GM23338 (cell line): ENCODE data around the gene PLAAT1. TPM values are rescaled to one million over a fixed set of nuclear protein-coding genes. Genes with fewer than 3 reads are reported as not detected.

Source experiments
- ATAC-seq: fragments of 200-7000 bp; cut with Tn5 transposase; 3 replicates; pipeline ENCODE4 v1.9.1; 2020
- DNase-seq: peaks from one replicate; pipeline ENCODE4 v3.0.0-alpha.2; 2015; ENCODE audit warnings: low spot score
- H2AFZ ChIP-seq: fragments of 200-600 bp; sonication (generic); 2 replicates; pipeline ENCODE4 v1.8.0; 2016; ENCODE audit warnings: antibody characterized with exemption, mild to moderate bottlenecking, moderate library complexity
- H3F3A ChIP-seq: fragments of 200-600 bp; sonication (generic); replicated peaks from 2 replicates; pipeline ENCODE4 v1.8.0; 2017; ENCODE audit warnings: antibody characterized with exemption, mixed run types, low read depth
- H3K27ac ChIP-seq: fragments of 200-600 bp; sonication (generic); 2 replicates; pipeline ENCODE4 v1.6.1; 2016; ENCODE audit warnings: low read depth
- H3K27me3 ChIP-seq: fragments of 200-600 bp; sonication (generic); 2 replicates; pipeline ENCODE4 v1.8.0; 2016; ENCODE audit warnings: mild to moderate bottlenecking, mixed run types, moderate library complexity; ENCODE audit not compliant: insufficient read depth
- H3K36me3 ChIP-seq: fragments of 200-600 bp; sonication (generic); 2 replicates; pipeline ENCODE4 v1.8.0; 2016; ENCODE audit warnings: mild to moderate bottlenecking; ENCODE audit not compliant: insufficient read depth
- H3K4me1 ChIP-seq: fragments of 200-600 bp; sonication (generic); 2 replicates; pipeline ENCODE4 v1.8.0; 2016; ENCODE audit warnings: mild to moderate bottlenecking, moderate library complexity; ENCODE audit not compliant: insufficient read depth
- H3K4me2 ChIP-seq: fragments of 200-600 bp; sonication (generic); 2 replicates; pipeline ENCODE4 v1.7.1; 2017; ENCODE audit warnings: mixed run types
- H3K4me3 ChIP-seq: fragments of 200-600 bp; sonication (generic); 2 replicates; pipeline ENCODE4 v1.6.1; 2016; ENCODE audit warnings: mixed run types
- H3K79me2 ChIP-seq: fragments of 200-600 bp; sonication (generic); replicated peaks from 2 replicates; pipeline ENCODE4 v1.8.0; 2017; ENCODE audit warnings: mild to moderate bottlenecking; ENCODE audit not compliant: insufficient read depth
- H3K9me2 ChIP-seq: fragments of 200-600 bp; sonication (generic); 2 replicates; pipeline ENCODE4 v1.8.0; 2017; ENCODE audit not compliant: insufficient read depth
- H4K20me1 ChIP-seq: fragments of 200-600 bp; sonication (generic); replicated peaks from 2 replicates; pipeline ENCODE4 v1.8.0; 2017; ENCODE audit warnings: mild to moderate bottlenecking; ENCODE audit not compliant: insufficient read depth
- H3K27ac Mint-ChIP-seq: 2 replicates; pipeline ENCODE4 v1.8.0; 2020; ENCODE audit warnings: inconsistent platforms, mild to moderate bottlenecking, moderate library complexity, mixed read lengths
- H3K27me3 Mint-ChIP-seq: 3 replicates; pipeline ENCODE4 v1.8.0; 2022; ENCODE audit warnings: low read depth, mild to moderate bottlenecking, moderate library complexity, mixed read lengths, inconsistent platforms; ENCODE audit not compliant: insufficient read depth, poor library complexity
- H3K36me3 Mint-ChIP-seq: 3 replicates; pipeline ENCODE4 v1.8.0; 2021; ENCODE audit warnings: low read depth, mild to moderate bottlenecking, inconsistent platforms, moderate library complexity, mixed read lengths
- H3K4me1 Mint-ChIP-seq: 3 replicates; pipeline ENCODE4 v1.8.0; 2020; ENCODE audit warnings: mild to moderate bottlenecking, inconsistent platforms, mixed read lengths
- H3K4me3 Mint-ChIP-seq: 3 replicates; pipeline ENCODE4 v1.8.0; 2021; ENCODE audit warnings: moderate library complexity, mild to moderate bottlenecking, inconsistent platforms, mixed read lengths
- H3K9me3 Mint-ChIP-seq: 3 replicates; pipeline ENCODE4 v1.8.0; 2020; ENCODE audit warnings: moderate library complexity, mild to moderate bottlenecking, inconsistent platforms, mixed read lengths
- CREB1 ChIP-seq: fragments of 250-450 bp; sonication (Bioruptor Pico); IDR thresholded peaks from 2 replicates; pipeline ENCODE4 v1.5.0; 2020; ENCODE audit warnings: low read depth, mild to moderate bottlenecking, moderate library complexity
- CTCF ChIP-seq, 2 experiments: fragments of 200-600 bp in 1 of 2; sonication (generic) in 1 of 2; conservative IDR thresholded peaks; 2 replicates each; pipeline versions ENCODE4 v1.5.1 to v1.6.1; 2016 to 2017; ENCODE audit warnings: antibody characterized with exemption in 2 of 2, low read depth in 2 of 2, mild to moderate bottlenecking in 2 of 2, moderate library complexity in 1 of 2
- EZH2 ChIP-seq: fragments of 200-600 bp; sonication (generic); IDR thresholded peaks from one replicate; pipeline ENCODE4 v1.8.0; 2017; ENCODE audit warnings: antibody characterized with exemption, mild to moderate bottlenecking, low read depth; ENCODE audit not compliant: unreplicated experiment
- EZH2phosphoT487 ChIP-seq: fragments of 200-600 bp; sonication (generic); IDR thresholded peaks from one replicate; pipeline ENCODE4 v1.8.1; 2018; ENCODE audit warnings: antibody characterized with exemption; ENCODE audit not compliant: unreplicated experiment
- JUNB ChIP-seq: IDR thresholded peaks from one replicate; pipeline ENCODE4 v1.6.1; 2016; ENCODE audit warnings: antibody characterized with exemption; ENCODE audit not compliant: unreplicated experiment
- NANOG ChIP-seq: IDR thresholded peaks from 2 replicates; pipeline ENCODE4 v1.6.1; 2016; ENCODE audit warnings: antibody characterized with exemption, borderline replicate concordance
- POLR2AphosphoS5 ChIP-seq: IDR thresholded peaks from 2 replicates; pipeline ENCODE4 v1.6.1; 2016; ENCODE audit warnings: antibody characterized with exemption, low read depth
- REST ChIP-seq: IDR thresholded peaks from one replicate; pipeline ENCODE4 v1.6.1; 2018; ENCODE audit warnings: antibody characterized with exemption; ENCODE audit not compliant: unreplicated experiment
- STAT1 ChIP-seq: IDR thresholded peaks from one replicate; pipeline ENCODE4 v1.6.1; 2016; ENCODE audit warnings: antibody characterized with exemption; ENCODE audit not compliant: unreplicated experiment
- ZNF114 ChIP-seq: fragments of 250-450 bp; sonication (Bioruptor Pico); IDR thresholded peaks from 2 replicates; pipeline ENCODE4 v1.5.0; 2020; ENCODE audit warnings: mild to moderate bottlenecking, moderate library complexity
- ZNF331 ChIP-seq: fragments of 250-450 bp; sonication (Bioruptor Pico); IDR thresholded peaks from 2 replicates; pipeline ENCODE4 v1.5.0; 2020; ENCODE audit warnings: low read depth, mild to moderate bottlenecking, moderate library complexity
- ZNF462 ChIP-seq: fragments of 250-450 bp; sonication (Bioruptor Pico); IDR thresholded peaks from 2 replicates; pipeline ENCODE4 v1.5.0; 2020; ENCODE audit warnings: mild to moderate bottlenecking, moderate library complexity
- polyA plus RNA-seq: library from polyadenylated mRNA; unstranded; fragments of >200 nt; fragmentation: Nextera tagmentation; extraction: Ambion mirVana; gene quantifications from 2 replicates; pipeline ENCODE4 v1.2.1, GENCODE V29; 2016
- total RNA-seq: library from RNA; depleted of rRNA; stranded (reverse); fragments of >200 nt; shearing (Covaris generic); gene quantifications from 2 replicates; pipeline ENCODE4 v1.2.3, GENCODE V29; 2014

PLAAT1 gene
- total and polyA plus RNA-seq, 2 experiments from 2014 or later: 5.4 to 6.7 TPM

- H3K79me2 ChIP-seq: no peaks in the 10 kb centered on the region
- H3F3A ChIP-seq: no peaks in the 10 kb centered on the region
- H4K20me1 ChIP-seq: no peaks in the 10 kb centered on the region
- no peak overlapping the region for H3K27ac ChIP-seq
- no peak for DNase-seq
- H3K9me2 ChIP-seq: no peaks in the 10 kb centered on the region
- ATAC-seq: no peak
- no peaks in the 10 kb centered on the region for H3K36me3 ChIP-seq
- Mint-ChIP-seq H3K36me3 (no peaks in the 10 kb centered on the region), H3K4me1 (no peaks in the 10 kb centered on the region), H3K9me3 (no peaks in the 10 kb centered on the region), H3K4me3 (no peak overlapping the region), H3K27ac (no peak overlapping the region), H3K27me3 (no peaks in the 10 kb centered on the region)
- H3K4me1 ChIP-seq: no peaks in the 10 kb centered on the region
- no peak overlapping the region for H3K4me3 ChIP-seq
- no peak overlapping the region for H2AFZ ChIP-seq
- H3K4me2 ChIP-seq: no peak overlapping the region
- TF ChIP-seq POLR2AphosphoS5: no peak
- no peaks in the 10 kb centered on the region for H3K27me3 ChIP-seq
Observed at GRCh38 chr3:193261970-193262369, 20.9 kb downstream of the PLAAT1 start.

GRCh38 chr3:193262707-193263106 lies 21.7 kb downstream of the PLAAT1 start:
- Mint-ChIP-seq H3K4me1 (no peaks in the 10 kb centered on the region), H3K27me3 (no peaks in the 10 kb centered on the region), H3K4me3 (no peak overlapping the region), H3K36me3 (no peaks in the 10 kb centered on the region), H3K27ac (no peak overlapping the region), H3K9me3 (no peaks in the 10 kb centered on the region)
- peak; percentile 10 for DNase-seq
- Histone ChIP-seq H3K4me3 (no peak overlapping the region), H3K9me2 (no peaks in the 10 kb centered on the region), H3K4me2 (no peak overlapping the region), H3K27me3 (no peaks in the 10 kb centered on the region), H2AFZ (no peak overlapping the region), H3K36me3 (no peaks in the 10 kb centered on the region), H3K4me1 (no peaks in the 10 kb centered on the region), H4K20me1 (no peaks in the 10 kb centered on the region), H3K27ac (no peak overlapping the region), H3F3A (no peaks in the 10 kb centered on the region), H3K79me2 (no peaks in the 10 kb centered on the region)
- no peak for ATAC-seq
- TF ChIP-seq CREB1 (CRISPR knock-in tag) (no peak), ZNF331 (no peak), CTCF (conservative IDR thresholded peaks at IDR 0.05; ENCODE audit: low read depth in 2 of 2) (no peak; a peak in 1 of 4 replicates), EZH2phosphoT487 (no peak), JUNB (no peak), EZH2 (no peak), POLR2AphosphoS5 (no peak), NANOG (no peak), ZNF114 (CRISPR knock-in tag) (no peak), ZNF462 (CRISPR knock-in tag) (no peak), STAT1 (no peak), REST (no peak)
